ENCODE results near the gene ATP5F1C. TPM values are rescaled to one million over a fixed set of nuclear protein-coding genes. Genes with fewer than 3 reads are reported as not detected.

Gene ATP5F1C
- total RNA-seq, 1 experiment from 2014 or later: 167 TPM

DNA sequence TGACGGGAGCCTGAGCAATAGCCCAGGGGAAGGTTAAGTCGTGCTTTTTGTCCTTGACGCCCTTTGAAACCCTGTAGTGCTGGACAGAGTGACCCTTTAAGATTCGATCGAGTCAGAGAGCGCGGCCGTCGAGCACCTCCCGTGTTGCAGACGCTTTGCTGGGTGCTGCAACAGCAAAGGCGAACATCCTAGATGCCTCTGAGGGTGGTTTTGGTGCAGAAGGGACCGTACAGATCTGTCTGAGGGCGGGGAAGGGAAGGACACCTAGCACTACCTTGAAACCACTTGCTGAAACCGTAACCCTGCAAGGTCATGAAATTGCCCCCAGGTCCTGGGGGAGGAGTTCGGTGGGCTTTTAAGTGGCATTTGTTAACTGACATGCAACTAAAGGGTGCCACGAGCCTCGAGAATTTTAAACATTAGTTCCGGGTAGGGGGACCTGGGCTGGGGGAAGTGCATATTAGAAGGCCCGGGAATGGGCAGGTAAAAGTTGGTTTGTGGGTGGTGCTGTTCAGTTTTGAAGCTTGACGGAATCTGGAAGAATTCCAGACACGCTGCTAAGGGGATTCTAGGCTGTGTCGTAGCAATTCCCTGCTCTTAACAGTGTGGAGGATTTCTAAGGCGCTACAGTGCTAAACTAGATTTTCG lies 786 bp downstream of the ATP5F1C start:
- Histone ChIP-seq H3K79me2 (ENCODE audit: low read length) (peaks cover 96% of the 10 kb centered on the region), H3K9ac (ENCODE audit: low read length) (peak overlapping the region; percentile 98), H3K4me2 (ENCODE audit: low read length) (peak overlapping the region; percentile 86), H3K27ac (ENCODE audit: low read length) (no peak overlapping the region; the same call in 1 of the 2 replicates), H3K9me3 (ENCODE audit: low read length) (no peaks in the 10 kb centered on the region), H2AFZ (ENCODE audit: low read length) (no peak overlapping the region), H3K4me3 (ENCODE audit: low read length) (peak overlapping the region; percentile 89), H3K36me3 (ENCODE audit: low read depth, low read length) (no peaks in the 10 kb centered on the region), H3K27me3 (ENCODE audit: low read length) (no peaks in the 10 kb centered on the region), H3K9me2 (replicated peaks; ENCODE audit: low read length) (no peaks in the 10 kb centered on the region), H3K4me1 (ENCODE audit: insufficient read depth, low read length) (peaks cover 17% of the 10 kb centered on the region), H4K20me1 (ENCODE audit: low read length) (peaks cover 27% of the 10 kb centered on the region), H3F3A (ENCODE audit: low read length, unreplicated experiment) (no peaks in the 10 kb centered on the region)
- ChIA-PET POLR2A (ENCODE audit: unreplicated experiment) (no interaction called here), CTCF (interaction anchor here (0.5 to 1.7 kb wide), 2 partner anchors 30 to 55 kb away, joined by 4 to 5 read pairs; partner anchors contain the start of gene TAF3)
- TF ChIP-seq EZH2 (IDR thresholded peaks at IDR 0.05; ENCODE audit: low read length, unreplicated experiment) (no peak), EZH2phosphoT487 (IDR thresholded peaks at IDR 0.05; ENCODE audit: borderline replicate concordance, low read length) (no peak)
- peak; percentile 4 for ATAC-seq
- BruUV-seq (replicated peaks): TSS peak; percentile 39
- peak; percentile 27 for DNase-seq
- intact Hi-C loops (cut with micrococcal nuclease): loop anchor here (2.0 kb wide), 1 partner anchor 30 kb away; the partner anchor contains the start of gene TAF3

DNA sequence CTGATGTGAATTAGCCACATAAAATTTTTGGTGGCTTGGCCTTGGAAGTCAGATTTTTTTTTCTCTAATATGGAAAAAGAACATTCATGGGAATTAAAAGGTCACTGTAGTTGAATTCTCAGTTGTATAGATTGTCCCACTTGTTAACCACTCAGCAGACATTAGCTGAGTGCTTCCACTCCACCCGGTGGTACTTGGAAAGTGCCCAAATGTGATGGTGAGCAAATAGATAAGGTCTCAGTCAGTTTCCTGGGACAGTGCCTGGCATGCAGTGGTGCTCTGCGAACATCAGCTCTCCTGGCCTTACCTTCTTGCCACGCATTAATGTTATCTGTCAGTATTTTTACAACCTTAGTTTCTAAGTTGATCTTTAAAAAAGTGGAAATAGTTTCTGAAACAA lies 1.4 kb downstream of the ATP5F1C start:
- Histone ChIP-seq H3K79me2 (ENCODE audit: low read length) (peaks cover 98% of the 10 kb centered on the region), H3K4me2 (ENCODE audit: low read length) (peak overlapping the region; percentile 86), H3K27me3 (ENCODE audit: low read length) (no peaks in the 10 kb centered on the region), H3K9me2 (replicated peaks; ENCODE audit: low read length) (no peaks in the 10 kb centered on the region), H2AFZ (ENCODE audit: low read length) (no peak overlapping the region), H3K9ac (ENCODE audit: low read length) (peak overlapping the region; percentile 98), H3K4me3 (ENCODE audit: low read length) (peak overlapping the region; percentile 89), H3K27ac (ENCODE audit: low read length) (no peak overlapping the region), H3K36me3 (ENCODE audit: low read depth, low read length) (no peaks in the 10 kb centered on the region), H3F3A (ENCODE audit: low read length, unreplicated experiment) (no peaks in the 10 kb centered on the region), H4K20me1 (ENCODE audit: low read length) (peaks cover 34% of the 10 kb centered on the region), H3K9me3 (ENCODE audit: low read length) (no peaks in the 10 kb centered on the region), H3K4me1 (ENCODE audit: insufficient read depth, low read length) (peaks cover 17% of the 10 kb centered on the region)
- no peak for ATAC-seq
- DNase-seq: peak; percentile 12
- intact Hi-C loops (cut with micrococcal nuclease): loop anchor here (2.0 kb wide), 1 partner anchor 29 kb away; the partner anchor contains the start of gene TAF3
- ChIA-PET POLR2A (ENCODE audit: unreplicated experiment) (no interaction called here), CTCF (no interaction called here)
- BruUV-seq (replicated peaks): no TSS peak
- TF ChIP-seq EZH2 (IDR thresholded peaks at IDR 0.05; ENCODE audit: low read length, unreplicated experiment) (no peak), EZH2phosphoT487 (IDR thresholded peaks at IDR 0.05; ENCODE audit: borderline replicate concordance, low read length) (no peak)
- TF ChIP-seq, protein P1, sequence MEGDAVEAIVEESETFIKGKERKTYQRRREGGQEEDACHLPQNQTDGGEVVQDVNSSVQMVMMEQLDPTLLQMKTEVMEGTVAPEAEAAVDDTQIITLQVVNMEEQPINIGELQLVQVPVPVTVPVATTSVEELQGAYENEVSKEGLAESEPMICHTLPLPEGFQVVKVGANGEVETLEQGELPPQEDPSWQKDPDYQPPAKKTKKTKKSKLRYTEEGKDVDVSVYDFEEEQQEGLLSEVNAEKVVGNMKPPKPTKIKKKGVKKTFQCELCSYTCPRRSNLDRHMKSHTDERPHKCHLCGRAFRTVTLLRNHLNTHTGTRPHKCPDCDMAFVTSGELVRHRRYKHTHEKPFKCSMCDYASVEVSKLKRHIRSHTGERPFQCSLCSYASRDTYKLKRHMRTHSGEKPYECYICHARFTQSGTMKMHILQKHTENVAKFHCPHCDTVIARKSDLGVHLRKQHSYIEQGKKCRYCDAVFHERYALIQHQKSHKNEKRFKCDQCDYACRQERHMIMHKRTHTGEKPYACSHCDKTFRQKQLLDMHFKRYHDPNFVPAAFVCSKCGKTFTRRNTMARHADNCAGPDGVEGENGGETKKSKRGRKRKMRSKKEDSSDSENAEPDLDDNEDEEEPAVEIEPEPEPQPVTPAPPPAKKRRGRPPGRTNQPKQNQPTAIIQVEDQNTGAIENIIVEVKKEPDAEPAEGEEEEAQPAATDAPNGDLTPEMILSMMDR (conservative IDR thresholded peaks at IDR 0.05; ENCODE audit: low read depth, low read length): no peak

DNA sequence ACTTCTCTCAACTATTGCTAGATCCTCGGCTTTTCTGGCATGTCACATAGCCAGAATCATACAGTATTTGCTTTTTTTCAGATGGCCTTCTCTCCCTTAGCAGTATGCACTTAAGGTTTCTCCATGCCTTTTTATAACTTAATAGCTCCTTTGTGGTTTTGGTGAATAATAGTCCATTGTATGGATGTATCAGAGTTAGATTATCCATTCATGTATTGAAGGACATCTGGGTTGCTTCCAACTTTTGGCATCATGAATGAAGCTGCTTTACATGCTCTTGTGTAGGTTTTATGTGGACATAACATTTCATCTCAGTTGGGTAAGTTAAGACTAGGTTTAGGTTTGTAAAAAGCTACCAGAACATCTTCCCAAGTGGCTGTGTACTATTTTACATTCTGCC lies 4.6 kb downstream of the ATP5F1C start:
- TF ChIP-seq, protein P1 (conservative IDR thresholded peaks at IDR 0.05; ENCODE audit: low read depth, low read length): no peak
- TF ChIP-seq EZH2 (IDR thresholded peaks at IDR 0.05; ENCODE audit: low read length, unreplicated experiment) (no peak), EZH2phosphoT487 (IDR thresholded peaks at IDR 0.05; ENCODE audit: borderline replicate concordance, low read length) (no peak)
- peaks cover 87% of the 10 kb centered on the region for H3K79me2 ChIP-seq (ENCODE audit: low read length)
- ATAC-seq (no peak), DNase-seq (peak; percentile 10)
- no peak overlapping the region for H3K9ac ChIP-seq (ENCODE audit: low read length)
- H3F3A ChIP-seq (ENCODE audit: low read length, unreplicated experiment): no peaks in the 10 kb centered on the region
- ChIA-PET CTCF (no interaction called here), POLR2A (ENCODE audit: unreplicated experiment) (no interaction called here)
- H3K36me3 ChIP-seq (ENCODE audit: low read depth, low read length): no peaks in the 10 kb centered on the region
- no peak overlapping the region for H2AFZ ChIP-seq (ENCODE audit: low read length)
- no TSS peak for BruUV-seq (replicated peaks)
- no peaks in the 10 kb centered on the region for H3K9me2 ChIP-seq (replicated peaks; ENCODE audit: low read length)
- no peaks in the 10 kb centered on the region for H3K9me3 ChIP-seq (ENCODE audit: low read length)
- no peak overlapping the region for H3K27ac ChIP-seq (ENCODE audit: low read length)
- peaks cover 37% of the 10 kb centered on the region for H4K20me1 ChIP-seq (ENCODE audit: low read length)
- intact Hi-C loops (cut with micrococcal nuclease): no loop called here
- H3K27me3 ChIP-seq (ENCODE audit: low read length): no peaks in the 10 kb centered on the region
- peaks cover 23% of the 10 kb centered on the region for H3K4me1 ChIP-seq (ENCODE audit: insufficient read depth, low read length)
- H3K4me3 ChIP-seq (ENCODE audit: low read length): no peak overlapping the region
- no peak overlapping the region for H3K4me2 ChIP-seq (ENCODE audit: low read length)
